ENCODE measurements around the gene GUCA1A. TPM values are rescaled to one million over a fixed set of nuclear protein-coding genes. Genes with fewer than 3 reads are reported as not detected.
"Not testable (repeated sequence)": the region's sequence is repeated elsewhere in the genome, so short reads cannot be mapped to it uniquely, and the experiment has no call there.

GUCA1A gene
- polyA plus RNA-seq, 1 donor: not detected

DNA sequence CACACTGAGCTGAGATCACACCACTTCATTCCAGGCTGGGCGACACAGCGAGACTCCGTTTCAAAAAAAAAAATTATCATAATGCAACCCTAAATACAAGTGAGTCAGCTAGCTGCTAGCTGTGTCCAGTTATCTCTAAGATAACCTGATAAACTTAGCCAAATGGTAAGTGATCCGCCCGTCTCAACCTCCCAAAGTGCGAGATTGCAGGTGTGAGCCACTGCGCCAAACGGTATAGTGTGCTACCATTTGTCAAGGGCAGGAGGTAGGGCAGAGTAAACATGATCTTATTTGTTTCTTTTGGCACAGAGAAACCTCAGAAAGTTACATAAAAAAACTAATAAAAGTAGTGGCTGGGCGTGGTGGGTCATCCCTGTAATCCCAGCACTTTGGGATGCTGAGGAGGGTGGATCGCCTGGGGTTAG lies 26.0 kb upstream of the GUCA1A start:
- no peak for DNase-seq

DNA sequence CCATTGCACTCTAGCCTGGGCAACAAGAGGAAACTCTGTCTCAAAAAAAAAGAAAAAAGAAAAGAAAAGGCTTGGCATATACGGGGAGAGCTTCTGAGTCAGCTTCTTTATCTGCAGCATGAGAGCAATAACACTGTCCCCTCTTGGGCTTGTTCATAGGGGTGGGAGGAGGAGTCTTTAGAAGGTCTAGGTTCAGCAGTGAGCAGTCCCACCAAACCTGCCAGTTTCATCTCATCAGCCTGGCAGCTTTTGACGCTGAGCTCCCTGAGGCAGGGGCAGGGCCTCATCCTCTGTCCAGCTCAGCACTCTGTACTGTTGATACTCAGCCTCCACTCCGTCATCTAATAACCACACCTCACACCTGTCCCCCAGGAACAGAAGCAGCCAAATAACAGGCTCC lies 25.1 kb upstream of the GUCA1A start:
- no peak for DNase-seq

DNA sequence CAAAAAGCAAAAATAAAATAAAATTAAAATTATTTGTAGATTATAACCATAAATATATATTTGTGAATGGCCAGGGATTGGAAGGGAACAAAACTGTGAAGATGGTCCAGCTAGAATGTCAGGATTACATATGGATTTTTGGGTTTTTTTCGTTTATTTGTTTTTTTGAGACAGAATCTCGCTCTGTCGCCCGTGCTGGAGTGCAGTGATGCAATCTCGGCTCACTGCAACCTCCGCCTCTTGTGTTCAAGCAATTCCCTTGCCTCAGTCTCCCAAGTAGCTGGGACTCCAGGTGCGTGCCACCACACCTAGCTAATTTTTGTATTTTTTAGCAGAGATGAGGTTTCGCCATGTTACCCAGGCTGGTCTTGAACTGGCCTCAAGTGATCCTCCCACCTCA lies 22.9 kb upstream of the GUCA1A start:
- no peak for DNase-seq

DNA sequence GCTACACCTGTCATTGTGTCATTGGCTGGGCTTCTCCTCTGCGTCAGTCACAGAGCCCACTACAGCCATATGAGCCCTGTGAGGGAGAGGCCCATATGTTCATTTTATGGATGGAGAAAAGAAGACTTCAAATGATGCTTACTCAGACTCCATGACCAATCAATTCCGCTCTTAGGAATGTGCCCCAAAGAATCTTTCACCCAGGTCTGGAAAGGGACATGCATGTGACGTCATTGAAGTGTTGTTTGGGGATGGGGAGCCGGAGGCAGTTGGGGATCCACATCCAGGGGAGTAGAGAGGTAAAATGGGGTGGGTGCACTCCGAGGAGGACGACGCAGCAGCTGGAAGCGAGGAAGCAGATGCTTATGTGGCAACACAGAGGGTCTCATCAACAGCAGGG lies 21.1 kb upstream of the GUCA1A start:
- no peak for DNase-seq

DNA sequence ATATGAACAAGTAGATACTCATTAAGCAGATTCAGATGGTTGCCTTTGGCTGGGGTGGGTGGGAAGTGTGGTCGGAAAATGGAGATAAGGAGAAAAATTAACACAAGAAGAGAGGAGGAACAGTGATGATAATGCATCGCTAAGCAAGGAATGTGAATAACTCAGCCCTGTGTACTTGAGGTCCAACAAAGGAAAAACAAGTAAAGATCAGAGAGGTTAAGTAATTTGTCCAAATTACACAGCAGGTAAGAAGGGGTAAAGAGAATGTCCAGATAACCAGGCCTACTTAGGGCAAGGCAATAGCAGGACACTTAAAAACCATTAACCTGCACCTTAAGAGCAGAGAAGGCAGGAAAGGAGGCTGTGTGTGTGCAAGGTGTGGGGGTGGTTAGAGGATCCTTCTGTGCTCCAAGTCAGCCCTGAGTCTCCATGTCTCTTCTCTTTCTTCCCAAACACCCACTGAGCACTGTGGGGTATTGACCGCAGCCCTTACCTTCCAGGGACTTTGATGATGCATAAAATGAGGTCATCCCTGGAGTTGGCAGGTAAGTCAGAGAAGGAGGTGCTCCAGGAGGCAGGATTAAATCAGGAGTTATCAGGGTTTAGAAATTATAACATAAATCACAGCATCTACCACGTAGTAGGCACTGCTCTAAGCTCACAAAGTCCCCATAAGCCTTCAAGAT lies 20.5 kb upstream of the GUCA1A start:
- not testable (repeated sequence) for DNase-seq

DNA sequence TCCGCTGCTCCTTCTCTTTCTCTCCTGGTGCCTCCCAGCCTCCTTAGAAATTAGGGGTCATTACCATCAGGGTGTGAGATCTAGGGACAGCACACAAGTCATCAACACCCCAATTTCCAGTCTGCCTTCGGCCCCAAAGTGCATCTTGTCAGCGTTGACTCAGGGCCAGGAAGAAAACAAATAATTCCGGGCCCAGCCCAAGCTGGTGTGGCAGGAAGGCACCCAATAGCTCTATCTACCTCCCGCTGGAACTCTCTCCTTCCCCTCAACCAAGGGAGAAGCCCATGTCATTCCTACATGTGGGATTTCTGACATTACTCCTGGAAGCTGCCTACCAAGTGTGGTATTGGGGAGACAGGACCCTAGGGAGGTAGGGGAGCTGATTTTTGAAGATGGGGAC lies 19.2 kb upstream of the GUCA1A start:
- DNase-seq: no peak

DNA sequence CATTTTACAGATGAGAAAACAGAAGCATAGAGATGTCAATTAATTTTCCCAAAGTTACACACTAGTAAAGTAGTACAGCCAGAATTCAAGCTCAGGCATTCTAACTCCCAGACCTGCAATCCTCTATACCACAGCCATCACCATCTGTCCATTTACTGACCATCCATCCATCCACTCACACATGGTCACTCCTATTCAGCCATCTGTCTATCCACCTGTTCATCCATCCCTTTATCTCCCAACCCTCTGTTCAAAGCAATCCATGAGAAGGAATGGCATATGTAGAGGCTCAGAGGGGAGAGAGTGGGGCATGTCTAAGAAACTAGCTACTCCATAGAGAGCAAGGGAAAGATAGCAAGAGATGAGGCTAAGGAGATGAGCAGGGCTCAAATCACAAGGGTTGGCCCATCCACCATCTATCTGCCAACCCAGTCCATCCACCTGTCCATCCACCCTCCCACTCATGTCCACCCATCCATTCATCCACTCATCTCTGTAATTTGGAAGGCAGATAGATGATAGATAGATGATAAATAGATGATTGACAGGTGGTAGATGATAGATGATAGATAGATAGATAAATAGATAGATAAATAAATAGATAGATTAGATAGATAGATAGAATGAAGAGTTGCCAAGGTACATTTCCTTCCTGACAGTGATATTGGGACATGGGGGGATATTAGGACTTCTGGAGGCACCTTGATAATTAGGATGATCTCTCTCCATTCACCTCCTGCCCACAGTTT lies 18.5 kb upstream of the GUCA1A start:
- DNase-seq: no peak

DNA sequence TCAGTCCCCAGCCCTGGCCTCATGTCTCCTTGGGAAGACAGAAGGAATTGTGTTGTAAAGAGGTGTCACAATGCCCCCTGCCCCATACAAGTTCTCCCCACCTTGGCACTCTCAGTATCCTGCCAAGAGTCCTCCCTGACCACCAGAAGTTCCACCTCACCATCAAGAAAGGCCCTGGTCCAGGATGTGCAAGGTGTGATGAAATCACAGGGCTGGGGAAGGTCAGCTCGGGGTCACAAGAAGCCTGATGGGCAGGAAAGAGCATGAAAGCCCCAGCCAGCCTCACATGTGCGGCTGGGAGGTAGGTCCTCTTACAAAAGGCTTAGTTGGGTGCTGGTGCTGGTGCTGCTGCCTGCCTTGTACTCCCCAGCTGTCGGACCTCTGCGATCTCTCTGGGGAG lies 17.9 kb upstream of the GUCA1A start:
- no peak for DNase-seq

DNA sequence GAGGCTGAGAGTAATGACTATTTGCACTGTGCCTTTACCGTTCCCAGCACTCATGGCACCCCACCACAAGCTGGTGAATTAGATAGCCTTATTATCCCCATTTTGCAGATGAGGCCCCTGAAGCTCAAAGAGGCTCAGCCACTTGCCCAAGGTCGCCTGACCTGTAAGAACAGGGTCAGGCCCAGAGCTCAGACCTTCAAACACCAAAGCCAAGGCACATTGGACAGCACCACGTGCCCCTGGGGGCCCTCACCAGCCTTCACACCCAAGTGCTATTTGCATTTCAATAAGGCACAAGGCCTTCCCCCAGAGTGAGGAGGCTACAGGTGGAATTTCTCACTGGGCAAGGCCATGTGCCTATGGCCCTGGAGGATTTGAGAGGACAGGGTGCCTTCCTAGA lies 16.5 kb upstream of the GUCA1A start:
- DNase-seq: no peak

DNA sequence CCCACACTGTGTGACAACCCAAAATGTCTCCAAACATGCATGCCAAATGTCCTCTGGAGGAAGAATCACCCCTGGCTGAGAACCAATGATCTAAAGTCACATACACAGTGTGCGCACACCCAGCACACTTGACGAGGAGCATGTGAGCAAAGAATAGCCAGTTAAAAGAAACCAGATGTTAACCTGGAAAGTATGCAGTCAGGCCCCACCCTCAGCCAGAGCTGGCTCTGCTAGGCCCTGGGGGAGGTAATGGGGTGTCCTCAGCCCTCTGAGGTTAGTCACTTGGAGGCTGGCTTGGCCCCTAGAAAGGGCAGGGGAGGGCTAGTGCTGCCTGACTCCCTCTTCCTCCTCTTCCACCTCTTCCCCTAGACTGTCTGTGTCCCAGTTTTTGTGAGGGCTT lies 15.2 kb upstream of the GUCA1A start:
- no peak for DNase-seq

DNA sequence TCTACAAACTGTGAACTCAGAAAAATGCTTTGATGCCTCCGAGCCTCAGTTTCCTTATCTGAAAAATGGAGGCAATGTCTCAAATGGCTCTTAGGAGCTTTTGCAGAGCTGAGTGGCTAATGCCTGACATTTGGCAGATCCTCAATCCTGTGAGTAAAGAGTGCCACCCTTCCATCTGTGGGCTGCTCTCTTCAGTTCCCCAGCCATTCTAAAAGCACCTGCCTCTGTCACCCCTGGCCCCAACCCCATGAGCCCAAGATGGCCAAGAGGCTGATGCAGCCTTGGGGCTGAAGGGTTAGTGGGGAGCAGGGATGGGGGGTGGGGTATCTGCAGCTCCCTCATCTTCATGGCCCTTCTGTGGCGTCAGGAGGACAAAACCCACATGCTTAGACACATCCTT lies 14.5 kb upstream of the GUCA1A start:
- DNase-seq: no peak

DNA sequence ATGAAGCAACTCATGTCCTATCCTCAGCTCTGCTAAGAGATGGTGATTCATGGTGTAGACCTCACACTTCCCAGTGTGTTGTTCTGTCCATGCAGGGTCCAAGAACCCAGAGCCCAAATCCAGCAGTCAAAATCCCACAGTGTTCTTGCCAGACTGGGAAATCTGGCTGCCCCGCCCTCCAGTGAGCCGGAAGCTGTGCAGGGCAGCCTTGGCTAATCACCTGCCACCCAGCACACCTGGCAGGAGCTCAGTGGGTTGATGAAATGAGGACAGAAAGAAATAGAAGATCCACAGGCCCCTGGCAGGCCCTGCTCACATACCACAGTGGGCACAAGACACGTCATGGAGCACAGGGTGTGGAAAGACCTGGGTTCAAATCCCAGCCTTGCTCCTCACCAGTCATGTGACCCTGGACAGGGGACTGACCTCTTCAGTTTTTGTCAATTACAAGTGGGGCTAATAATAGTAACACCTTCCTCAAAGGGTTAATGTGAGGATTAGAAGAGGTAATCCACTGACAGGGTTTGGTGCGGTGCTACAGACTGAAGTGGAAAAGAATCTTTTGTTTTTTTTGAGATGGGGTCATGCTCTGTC lies 13.6 kb upstream of the GUCA1A start:
- DNase-seq: no peak

DNA sequence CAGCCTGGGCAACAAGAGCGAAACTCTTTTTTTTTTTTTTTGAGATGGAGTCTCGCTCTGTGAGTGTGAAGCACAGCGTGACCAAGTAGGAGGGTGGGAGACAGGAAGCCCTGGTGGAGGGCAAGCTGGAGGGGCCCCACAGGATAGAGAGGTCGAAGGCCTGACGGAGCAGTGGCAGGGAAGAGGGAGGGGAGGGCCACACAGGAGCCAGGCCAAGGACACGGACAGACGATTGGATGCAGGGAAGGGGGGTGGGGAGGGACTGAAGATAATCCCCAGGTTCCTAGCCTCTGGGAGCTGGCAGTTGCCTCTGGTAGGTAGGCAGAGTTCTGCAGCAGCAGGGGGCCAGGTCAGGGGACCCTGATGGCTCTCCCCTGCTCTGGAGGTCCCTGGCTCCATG lies 10.8 kb upstream of the GUCA1A start:
- DNase-seq: no peak

DNA sequence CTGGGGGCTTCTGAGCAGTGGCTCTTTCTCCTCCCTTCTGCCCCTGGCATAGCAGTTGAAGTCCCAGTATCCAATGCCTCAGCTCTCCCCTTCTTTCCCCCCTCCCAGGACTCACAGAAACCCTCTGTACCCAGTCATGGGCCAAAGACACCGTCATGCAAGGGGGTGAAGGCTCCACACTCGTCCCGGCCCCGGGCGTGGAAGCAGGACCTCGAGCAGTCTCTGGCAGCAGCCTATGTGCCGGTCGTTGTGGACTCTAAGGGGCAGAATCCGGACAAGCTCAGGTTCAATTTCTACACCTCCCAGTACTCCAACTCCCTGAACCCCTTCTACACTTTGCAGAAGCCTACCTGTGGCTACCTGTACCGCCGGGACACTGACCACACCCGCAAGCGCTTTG lies 10.4 kb upstream of the GUCA1A start:
- DNase-seq: no peak

DNA sequence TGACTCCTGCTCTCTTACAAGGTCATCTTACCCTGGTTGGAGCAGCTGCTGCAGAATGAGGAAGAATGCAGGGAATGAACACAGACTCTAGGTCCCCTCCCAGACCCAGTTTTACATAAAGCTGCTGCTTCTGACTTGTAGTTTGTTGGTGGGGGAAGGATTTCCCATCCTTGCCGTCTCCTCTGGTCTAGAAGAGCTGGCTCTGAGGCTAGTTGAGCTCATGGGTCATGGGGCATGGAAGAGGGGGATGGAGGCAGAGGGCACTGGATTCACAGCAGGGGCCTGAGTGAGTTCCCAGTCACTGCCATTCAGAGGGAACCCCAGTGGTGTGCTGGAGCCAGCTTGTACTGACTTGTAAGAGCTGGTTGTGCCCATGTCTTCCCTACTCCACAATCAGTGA lies 9.2 kb upstream of the GUCA1A start:
- DNase-seq: no peak

DNA sequence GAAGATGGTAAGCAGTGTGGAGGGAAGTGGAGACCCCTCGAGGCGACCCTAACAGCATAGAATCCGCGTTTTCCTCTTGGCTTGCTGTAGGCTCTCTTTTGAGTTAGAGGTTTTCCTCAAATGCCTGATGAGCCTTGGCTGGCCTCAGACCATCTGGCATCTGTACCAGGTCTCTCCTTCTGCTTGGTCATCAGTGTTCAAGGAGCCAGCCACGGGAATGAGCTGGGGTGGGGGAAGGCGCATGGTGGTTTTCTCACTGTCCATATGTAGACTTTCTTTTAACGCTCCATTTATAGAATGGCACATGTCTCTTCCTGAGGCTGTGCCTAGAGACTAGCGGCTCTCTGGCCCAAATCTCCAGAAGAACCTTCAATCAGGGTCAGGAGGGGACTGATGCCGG lies 8.1 kb upstream of the GUCA1A start:
- no peak for DNase-seq

DNA sequence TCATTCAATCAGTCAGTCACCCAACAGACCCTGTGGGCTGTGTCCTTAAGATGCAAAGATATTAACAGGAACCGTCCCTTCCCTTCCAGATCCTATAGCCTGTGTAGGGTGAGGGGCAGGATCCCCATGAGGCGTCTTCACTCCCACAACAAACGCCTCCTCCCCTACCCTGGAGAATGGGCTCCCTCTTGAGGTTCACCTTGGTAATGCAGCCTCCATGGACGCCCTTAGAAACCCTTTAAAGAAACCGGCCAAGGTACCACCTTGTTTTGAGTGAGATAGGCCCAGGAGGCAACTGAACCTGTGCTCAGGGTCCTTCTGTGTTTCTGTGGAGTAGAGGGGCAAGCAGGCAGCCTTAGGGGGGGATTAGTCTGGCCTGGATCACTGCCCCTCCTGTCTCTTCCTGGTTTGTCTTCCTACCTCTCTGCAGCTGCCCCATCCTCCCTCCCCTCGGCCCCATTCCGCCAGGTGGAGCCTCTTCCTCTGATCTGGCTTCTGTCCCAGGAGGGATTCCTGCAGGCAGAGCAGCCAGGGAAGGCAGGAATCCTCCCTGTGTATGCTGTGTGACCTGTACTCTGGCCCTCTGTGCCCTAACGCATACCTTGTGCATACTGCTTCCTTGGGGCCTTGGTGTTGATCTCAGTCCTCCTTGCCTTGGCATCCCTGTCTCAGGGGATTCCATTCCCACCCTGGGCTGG lies 6.6 kb upstream of the GUCA1A start:
- peak; percentile 64 for DNase-seq

DNA sequence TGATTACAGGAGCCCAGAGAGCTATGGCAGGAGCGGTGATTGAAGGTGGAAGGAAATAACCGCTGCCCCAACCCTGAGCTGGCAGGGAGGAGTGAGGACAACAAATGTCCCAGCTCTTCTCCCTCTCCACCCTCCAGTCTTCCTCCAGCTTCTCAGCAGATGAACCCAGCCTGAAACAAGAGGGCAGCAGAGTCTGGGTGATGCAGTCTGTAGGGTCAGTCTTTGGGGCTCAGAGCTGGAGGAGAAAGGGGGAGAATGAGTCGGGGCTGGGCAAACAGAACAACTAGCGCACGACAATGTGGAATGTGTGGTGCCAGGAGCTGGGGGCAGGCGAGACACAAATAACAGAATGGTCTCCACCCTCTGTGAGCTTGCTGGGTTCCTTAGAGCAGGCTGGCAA lies 4.5 kb upstream of the GUCA1A start:
- no peak for DNase-seq

DNA sequence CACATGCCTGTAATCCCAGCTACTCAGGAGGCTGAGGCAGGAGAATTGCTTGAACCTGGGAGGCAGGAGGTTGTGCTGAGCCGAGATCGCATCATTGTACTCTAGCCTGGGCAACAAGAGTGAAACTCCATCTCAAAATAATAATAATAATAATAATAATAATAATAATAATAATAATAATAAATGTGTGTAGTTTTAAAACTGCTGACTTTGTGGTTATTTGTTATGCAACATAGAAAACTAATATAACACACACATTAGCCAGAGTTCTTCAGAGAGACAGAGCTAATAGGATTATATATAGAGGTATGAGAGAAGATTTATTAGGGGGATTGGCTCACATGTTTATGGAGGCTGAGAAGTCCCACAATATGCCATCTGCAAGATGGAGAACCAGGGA lies 3.4 kb upstream of the GUCA1A start:
- DNase-seq: not testable (repeated sequence)

DNA sequence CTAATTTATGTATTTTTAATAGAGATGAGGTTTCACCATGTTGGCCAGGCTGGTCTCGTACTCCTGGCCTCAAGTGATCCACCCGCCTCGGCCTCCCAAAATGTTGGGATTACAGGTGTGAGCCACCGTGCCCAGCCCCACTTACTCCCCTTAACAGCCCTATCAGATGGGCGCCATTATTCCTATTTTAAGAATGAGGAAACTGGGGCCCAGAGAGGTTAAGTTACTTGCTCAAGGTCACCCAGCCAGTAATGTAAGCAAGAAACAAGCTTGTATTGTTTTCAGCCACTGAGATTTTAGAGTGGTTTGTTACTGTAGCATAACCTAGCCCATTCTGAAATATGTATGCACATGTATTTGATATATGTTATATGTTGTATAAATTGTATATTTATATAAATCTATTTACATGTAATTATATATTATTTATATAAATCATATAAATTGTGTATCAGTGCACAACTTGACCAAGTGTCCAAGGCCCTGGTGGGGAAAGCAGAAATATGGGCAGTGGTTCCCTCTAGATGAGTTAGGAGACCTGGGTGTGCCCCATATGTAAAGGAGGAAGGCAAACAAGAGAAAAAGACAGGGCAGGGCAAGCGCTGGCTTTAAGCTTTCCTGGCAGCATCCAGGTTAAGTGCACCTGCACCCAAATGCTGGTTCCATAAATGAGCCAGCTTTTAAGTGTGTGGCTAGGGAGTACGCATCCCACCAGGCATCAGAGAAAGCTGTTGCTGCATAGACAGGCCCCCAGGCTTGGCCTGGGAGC lies 1.2 kb upstream of the GUCA1A start:
- DNase-seq: no peak

DNA sequence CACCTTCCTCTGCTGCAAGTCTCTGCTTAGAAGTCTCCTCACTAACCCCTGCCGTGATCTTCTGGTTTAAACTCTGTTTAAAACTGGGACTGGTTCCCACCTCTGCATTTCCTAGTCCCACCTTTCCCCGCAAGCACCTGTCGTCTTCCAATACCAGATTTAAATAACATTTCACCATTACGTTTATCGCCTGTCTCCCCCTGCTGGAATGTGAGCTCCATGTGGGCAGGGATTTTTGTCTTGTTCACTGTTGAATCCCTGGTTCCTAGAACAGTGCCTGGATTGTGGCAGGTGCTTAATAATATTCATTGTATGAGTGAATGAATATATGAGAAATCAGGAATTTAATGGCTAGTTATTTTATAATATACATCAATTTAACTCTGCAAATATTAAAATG lies 2.7 kb downstream of the GUCA1A start:
- DNase-seq: no peak

DNA sequence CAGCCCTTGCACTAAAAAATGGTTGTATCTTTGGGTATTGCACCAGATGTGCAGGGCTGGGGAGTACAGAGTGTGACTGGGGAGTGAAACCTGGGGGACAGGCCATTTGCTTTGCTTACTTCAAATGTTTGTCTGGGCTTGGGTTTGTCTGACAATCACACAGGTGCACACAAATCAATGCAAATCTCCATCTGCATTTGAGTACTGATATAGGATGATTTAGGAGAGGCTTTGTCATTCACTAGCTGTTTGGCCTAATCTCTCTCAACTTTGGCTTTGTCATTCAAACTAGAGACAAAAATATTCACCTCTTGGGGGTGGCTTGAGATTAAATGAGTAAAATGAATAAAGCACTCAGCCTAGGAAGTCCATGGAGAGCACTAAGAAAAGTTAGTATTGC lies 3.8 kb downstream of the GUCA1A start:
- no peak for DNase-seq
